ENCODE measurements around the gene PTTG1IP.
A peak's percentile ranks its signal among the peaks of the same experiment; 100 is the strongest.
"Not testable (repeated sequence)": the region's sequence is repeated elsewhere in the genome, so short reads cannot be mapped to it uniquely, and the experiment has no call there.

The PTTG1IP gene

GRCh38 chr21:44912506-44913412 is 39.3 kb upstream of the PTTG1IP start:
- DNase-seq: not testable (repeated sequence)

GRCh38 chr21:44912158-44912473 is 38.6 kb upstream of the PTTG1IP start:
- Histone ChIP-seq H3K27me3 (ENCODE audit: control insufficient read depth in 1 of 2, insufficient read depth in 1 of 2, low read length in 2 of 2) (peaks cover 32 to 44% of the 10 kb centered on the region in 2 experiments), H2BK15ac (ENCODE audit: low read depth, poor library complexity, severe bottlenecking) (no peak overlapping the region), H2AFZ (ENCODE audit: low read depth, low read length) (no peak overlapping the region), H3K4me2 (ENCODE audit: low read length, poor library complexity, severe bottlenecking) (no peak overlapping the region), H3K18ac (ENCODE audit: low read depth in 1 of 2, low read length in 2 of 2) (no peak overlapping the region), H4K8ac (ENCODE audit: low read length) (no peak overlapping the region), H3K9me3 (ENCODE audit: control insufficient read depth, low read length) (no peaks in the 10 kb centered on the region), H3K14ac (ENCODE audit: low read length in 2 of 2) (no peak overlapping the region), H3K4me1 (ENCODE audit: control insufficient read depth, insufficient read depth, low read depth, low read length) (peaks cover 8% of the 10 kb centered on the region), H3K4ac (ENCODE audit: low read depth in 1 of 2, low read length in 2 of 2) (no peak overlapping the region), H3K4me3 (ENCODE audit: insufficient read depth in 1 of 2, low read depth in 1 of 2, low read length in 2 of 2) (no peak overlapping the region), H3K23ac (ENCODE audit: low read length in 2 of 2) (no peak overlapping the region), H3K36me3 (ENCODE audit: control insufficient read depth in 1 of 2, insufficient read depth in 2 of 2, low read depth in 1 of 2, low read length in 2 of 2) (no peaks in the 10 kb centered on the region), H3K9ac (ENCODE audit: low read length) (no peak overlapping the region), H3K27ac (ENCODE audit: low read length, poor library complexity, severe bottlenecking) (no peak overlapping the region), H2AK5ac (ENCODE audit: low read length, severe bottlenecking) (no peak overlapping the region), H2BK120ac (ENCODE audit: low read depth, low read length) (no peak overlapping the region), H4K91ac (ENCODE audit: low read length) (no peak overlapping the region), H2BK5ac (ENCODE audit: low read depth, low read length, poor library complexity, severe bottlenecking) (no peak overlapping the region), H3K79me1 (replicated peaks; ENCODE audit: low read length, poor library complexity, severe bottlenecking) (no peaks in the 10 kb centered on the region), H2BK12ac (ENCODE audit: low read length in 2 of 2) (no peak overlapping the region)
- DNase-seq: no peak
- 84% methylated on average over 8 of the region's 8 CpGs for WGBS

More at GRCh38 chr21:44912506-44913412, 39.3 kb upstream of the PTTG1IP start:
- not testable (repeated sequence) for H3K9ac ChIP-seq (ENCODE audit: low read length); H3K27ac ChIP-seq (ENCODE audit: low read length, poor library complexity, severe bottlenecking); H2AFZ ChIP-seq (ENCODE audit: low read depth, low read length); H3K4me3 ChIP-seq (ENCODE audit: insufficient read depth in 1 of 2, low read depth in 1 of 2, low read length in 2 of 2); H2AK5ac ChIP-seq (ENCODE audit: low read length, severe bottlenecking); H3K79me1 ChIP-seq (replicated peaks; ENCODE audit: low read length, poor library complexity, severe bottlenecking); H3K23ac ChIP-seq (ENCODE audit: low read length in 2 of 2); H3K4me2 ChIP-seq (ENCODE audit: low read length, poor library complexity, severe bottlenecking); H4K91ac ChIP-seq (ENCODE audit: low read length); H3K18ac ChIP-seq (ENCODE audit: low read depth in 1 of 2, low read length in 2 of 2); H2BK12ac ChIP-seq (ENCODE audit: low read length in 2 of 2); H3K36me3 ChIP-seq (ENCODE audit: control insufficient read depth in 1 of 2, insufficient read depth in 2 of 2, low read depth in 1 of 2, low read length in 2 of 2); H2BK5ac ChIP-seq (ENCODE audit: low read depth, low read length, poor library complexity, severe bottlenecking); H2BK120ac ChIP-seq (ENCODE audit: low read depth, low read length); H3K4ac ChIP-seq (ENCODE audit: low read depth in 1 of 2, low read length in 2 of 2); H3K9me3 ChIP-seq (ENCODE audit: control insufficient read depth, low read length); H4K8ac ChIP-seq (ENCODE audit: low read length); H3K4me1 ChIP-seq (ENCODE audit: control insufficient read depth, insufficient read depth, low read depth, low read length)
- Histone ChIP-seq H3K27me3 (ENCODE audit: control insufficient read depth in 1 of 2, insufficient read depth in 1 of 2, low read length in 2 of 2) (peaks cover 34 to 42% of the 10 kb centered on the region in 2 experiments), H2BK15ac (ENCODE audit: low read depth, poor library complexity, severe bottlenecking) (peak overlapping the region; percentile 7), H3K14ac (ENCODE audit: low read length in 2 of 2) (peak overlapping the region in 1 of 2 experiments; percentile 20)
- WGBS: 82% methylated on average over 13 of the region's 25 CpGs

- H2BK12ac ChIP-seq (ENCODE audit: low read length in 2 of 2): no peak overlapping the region
- peak overlapping the region; percentile 15 for H2BK15ac ChIP-seq (ENCODE audit: low read depth, poor library complexity, severe bottlenecking)
- H3K27ac ChIP-seq (ENCODE audit: low read length, poor library complexity, severe bottlenecking): no peak overlapping the region
- H3K9ac ChIP-seq (ENCODE audit: low read length): no peak overlapping the region
- H3K18ac ChIP-seq (ENCODE audit: low read depth in 1 of 2, low read length in 2 of 2): no peak overlapping the region
- no peak overlapping the region for H3K4me3 ChIP-seq (ENCODE audit: insufficient read depth in 1 of 2, low read depth in 1 of 2, low read length in 2 of 2)
- no peak overlapping the region for H2BK5ac ChIP-seq (ENCODE audit: low read depth, low read length, poor library complexity, severe bottlenecking)
- whole genome bisulfite sequencing: 86% methylated on average over 19 of the region's 19 CpGs
- DNase-seq: no peak
- H3K79me1 ChIP-seq (replicated peaks; ENCODE audit: low read length, poor library complexity, severe bottlenecking): no peaks in the 10 kb centered on the region
- no peaks in the 10 kb centered on the region for H3K9me3 ChIP-seq (ENCODE audit: control insufficient read depth, low read length)
- peaks cover 8% of the 10 kb centered on the region for H3K4me1 ChIP-seq (ENCODE audit: control insufficient read depth, insufficient read depth, low read depth, low read length)
- H3K27me3 ChIP-seq (ENCODE audit: control insufficient read depth in 1 of 2, insufficient read depth in 1 of 2, low read length in 2 of 2): peaks cover 35 to 49% of the 10 kb centered on the region in 2 experiments
- no peak overlapping the region for H3K4ac ChIP-seq (ENCODE audit: low read depth in 1 of 2, low read length in 2 of 2)
- H3K36me3 ChIP-seq (ENCODE audit: control insufficient read depth in 1 of 2, insufficient read depth in 2 of 2, low read depth in 1 of 2, low read length in 2 of 2): no peaks in the 10 kb centered on the region
- H2AFZ ChIP-seq (ENCODE audit: low read depth, low read length): no peak overlapping the region
- no peak overlapping the region for H3K23ac ChIP-seq (ENCODE audit: low read length in 2 of 2)
- no peak overlapping the region for H4K8ac ChIP-seq (ENCODE audit: low read length)
- H4K91ac ChIP-seq (ENCODE audit: low read length): no peak overlapping the region
- no peak overlapping the region for H2AK5ac ChIP-seq (ENCODE audit: low read length, severe bottlenecking)
- no peak overlapping the region for H3K4me2 ChIP-seq (ENCODE audit: low read length, poor library complexity, severe bottlenecking)
- H2BK120ac ChIP-seq (ENCODE audit: low read depth, low read length): no peak overlapping the region
- H3K14ac ChIP-seq (ENCODE audit: low read length in 2 of 2): no peak overlapping the region
These were observed 38.1 kb upstream of the PTTG1IP start for GRCh38 chr21:44911384-44912157.

GRCh38 chr21:44911068-44911383 is 37.5 kb upstream of the PTTG1IP start:
- Histone ChIP-seq H2BK120ac (ENCODE audit: low read depth, low read length) (no peak overlapping the region), H4K91ac (ENCODE audit: low read length) (peak overlapping the region; percentile 14), H3K4ac (ENCODE audit: low read depth in 1 of 2, low read length in 2 of 2) (no peak overlapping the region), H2AFZ (ENCODE audit: low read depth, low read length) (no peak overlapping the region), H3K9ac (ENCODE audit: low read length) (no peak overlapping the region), H3K4me3 (ENCODE audit: insufficient read depth in 1 of 2, low read depth in 1 of 2, low read length in 2 of 2) (no peak overlapping the region), H4K8ac (ENCODE audit: low read length) (no peak overlapping the region), H3K27ac (ENCODE audit: low read length, poor library complexity, severe bottlenecking) (no peak overlapping the region), H2BK5ac (ENCODE audit: low read depth, low read length, poor library complexity, severe bottlenecking) (no peak overlapping the region), H3K36me3 (ENCODE audit: control insufficient read depth in 1 of 2, insufficient read depth in 2 of 2, low read depth in 1 of 2, low read length in 2 of 2) (no peaks in the 10 kb centered on the region), H3K14ac (ENCODE audit: low read length in 2 of 2) (peak overlapping the region in 1 of 2 experiments; percentile 89), H3K9me3 (ENCODE audit: control insufficient read depth, low read length) (no peaks in the 10 kb centered on the region), H2BK12ac (ENCODE audit: low read length in 2 of 2) (no peak overlapping the region), H3K4me1 (ENCODE audit: control insufficient read depth, insufficient read depth, low read depth, low read length) (peaks cover 8% of the 10 kb centered on the region), H3K18ac (ENCODE audit: low read depth in 1 of 2, low read length in 2 of 2) (no peak overlapping the region), H3K79me1 (replicated peaks; ENCODE audit: low read length, poor library complexity, severe bottlenecking) (no peaks in the 10 kb centered on the region), H3K23ac (ENCODE audit: low read length in 2 of 2) (no peak overlapping the region), H2AK5ac (ENCODE audit: low read length, severe bottlenecking) (no peak overlapping the region), H3K27me3 (ENCODE audit: control insufficient read depth in 1 of 2, insufficient read depth in 1 of 2, low read length in 2 of 2) (peaks cover 36 to 52% of the 10 kb centered on the region in 2 experiments), H2BK15ac (ENCODE audit: low read depth, poor library complexity, severe bottlenecking) (no peak overlapping the region), H3K4me2 (ENCODE audit: low read length, poor library complexity, severe bottlenecking) (no peak overlapping the region)
- 92% methylated on average over 10 of the region's 10 CpGs for WGBS
- DNase-seq: no peak
